ENCODE measurements around the gene CATSPER3. TPM values are rescaled to one million over a fixed set of nuclear protein-coding genes. Genes with fewer than 3 reads are reported as not detected.

CATSPER3 gene
- total and polyA plus RNA-seq, 2 of the 8 experiments (the other 6 are each of a cell fraction or from before 2014, with no cell fraction given) = 0.62 TPM; not detected in 1

GRCh38 chr5:135013445-135013844 lies 45.7 kb downstream of the CATSPER3 start (continued):
- TF ChIP-seq ASH2L (IDR thresholded peaks at IDR 0.05; ENCODE audit: low read length) = no peak
- TF ChIP-seq TAF1 (IDR thresholded peaks at IDR 0.05; ENCODE audit: low read depth, low read length) = no peak
- TF ChIP-seq SIN3A (conservative IDR thresholded peaks at IDR 0.05 in 1 of 2, IDR thresholded peaks at IDR 0.05 in 1 of 2; ENCODE audit: low read depth in 1 of 2, low read length in 2 of 2) = no peak
- TF ChIP-seq NANOG (IDR thresholded peaks at IDR 0.05; ENCODE audit: insufficient read depth, low read depth, low read length, poor library complexity, severe bottlenecking) = no peak
- TF ChIP-seq BRCA1 (IDR thresholded peaks at IDR 0.05; ENCODE audit: low read depth, low read length) = no peak
- no peak for TF ChIP-seq BCL11A (IDR thresholded peaks at IDR 0.05; ENCODE audit: low read depth in 2 of 2, low read length in 2 of 2)
- TF ChIP-seq SP4 (IDR thresholded peaks at IDR 0.05; ENCODE audit: low read length) = no peak
- no peak for TF ChIP-seq SP2 (IDR thresholded peaks at IDR 0.05; ENCODE audit: low read length)
